H1 (cell line): ENCODE data around the gene CENPB. TPM values are rescaled to one million over a fixed set of nuclear protein-coding genes. Genes with fewer than 3 reads are reported as not detected.

Experiments
- polyA plus RNA-seq, 7 experiments: library from polyadenylated mRNA; depleted of rRNA in 3 of 7; stranded (reverse) in 5 of 7; unstranded in 2 of 7; fragments of >200 nt in 5 of 7; fragments of 200-250 nt in 2 of 7; gene quantifications; 1 replicate in 5 of 7; 2 replicates in 1 of 7; 4 replicates in 1 of 7; pipeline versions ENCODE4 v1.2.1 to v1.2.3, GENCODE V29; 2011 to 2013; ENCODE audit warnings: missing spikeins in 2 of 7, mixed read lengths in 2 of 7
- total RNA-seq: library from RNA; stranded (reverse); fragmentation: NEBNext Ultra II Directional; extraction: Animal tissue kit (Norgen Biotek cat#: 25700); gene quantifications from 2 replicates; pipeline ENCODE4 v1.2.1, GENCODE V29; 2021
- TF ChIP-seq, protein P1 (sequence below): fragments of 300-600 bp; sonication (generic); IDR thresholded peaks from 2 replicates; pipeline ENCODE4 v1.7.1; 2012; ENCODE audit warnings: low read length, moderate library complexity, mild to moderate bottlenecking, inconsistent platforms; ENCODE audit not compliant: insufficient replicate concordance

CENPB gene
- total and polyA plus RNA-seq, 2 of the 8 experiments (the other 6 are each of a cell fraction or from before 2014, with no cell fraction given) = 17.7 to 51.6 TPM

DNA sequence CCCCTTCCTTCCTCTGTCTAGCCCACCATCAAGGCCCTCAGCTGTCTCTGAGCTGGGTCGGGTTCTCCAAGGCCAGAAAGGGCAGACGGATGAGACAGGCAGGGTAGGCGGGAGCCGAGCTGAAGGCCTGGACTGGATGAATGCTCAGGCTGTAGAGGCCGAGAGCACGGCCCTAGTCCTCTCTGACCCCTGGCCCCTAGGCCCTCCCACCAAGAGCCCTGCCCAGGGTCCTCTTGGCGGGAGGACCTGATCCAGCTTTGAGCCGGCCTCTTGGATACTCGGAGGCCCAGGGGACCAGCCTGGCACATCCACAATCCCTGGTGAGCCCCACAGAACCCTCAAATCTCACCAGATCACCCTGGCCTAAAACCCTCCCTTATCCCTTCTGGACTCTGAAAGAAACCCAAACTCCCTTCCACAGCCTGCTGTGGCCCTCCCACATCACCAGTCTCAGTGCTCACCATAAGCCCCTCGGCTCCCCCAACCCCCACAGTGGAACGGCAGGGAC is 27.2 kb downstream of the CENPB start (continued):
- TF ChIP-seq, protein P1, sequence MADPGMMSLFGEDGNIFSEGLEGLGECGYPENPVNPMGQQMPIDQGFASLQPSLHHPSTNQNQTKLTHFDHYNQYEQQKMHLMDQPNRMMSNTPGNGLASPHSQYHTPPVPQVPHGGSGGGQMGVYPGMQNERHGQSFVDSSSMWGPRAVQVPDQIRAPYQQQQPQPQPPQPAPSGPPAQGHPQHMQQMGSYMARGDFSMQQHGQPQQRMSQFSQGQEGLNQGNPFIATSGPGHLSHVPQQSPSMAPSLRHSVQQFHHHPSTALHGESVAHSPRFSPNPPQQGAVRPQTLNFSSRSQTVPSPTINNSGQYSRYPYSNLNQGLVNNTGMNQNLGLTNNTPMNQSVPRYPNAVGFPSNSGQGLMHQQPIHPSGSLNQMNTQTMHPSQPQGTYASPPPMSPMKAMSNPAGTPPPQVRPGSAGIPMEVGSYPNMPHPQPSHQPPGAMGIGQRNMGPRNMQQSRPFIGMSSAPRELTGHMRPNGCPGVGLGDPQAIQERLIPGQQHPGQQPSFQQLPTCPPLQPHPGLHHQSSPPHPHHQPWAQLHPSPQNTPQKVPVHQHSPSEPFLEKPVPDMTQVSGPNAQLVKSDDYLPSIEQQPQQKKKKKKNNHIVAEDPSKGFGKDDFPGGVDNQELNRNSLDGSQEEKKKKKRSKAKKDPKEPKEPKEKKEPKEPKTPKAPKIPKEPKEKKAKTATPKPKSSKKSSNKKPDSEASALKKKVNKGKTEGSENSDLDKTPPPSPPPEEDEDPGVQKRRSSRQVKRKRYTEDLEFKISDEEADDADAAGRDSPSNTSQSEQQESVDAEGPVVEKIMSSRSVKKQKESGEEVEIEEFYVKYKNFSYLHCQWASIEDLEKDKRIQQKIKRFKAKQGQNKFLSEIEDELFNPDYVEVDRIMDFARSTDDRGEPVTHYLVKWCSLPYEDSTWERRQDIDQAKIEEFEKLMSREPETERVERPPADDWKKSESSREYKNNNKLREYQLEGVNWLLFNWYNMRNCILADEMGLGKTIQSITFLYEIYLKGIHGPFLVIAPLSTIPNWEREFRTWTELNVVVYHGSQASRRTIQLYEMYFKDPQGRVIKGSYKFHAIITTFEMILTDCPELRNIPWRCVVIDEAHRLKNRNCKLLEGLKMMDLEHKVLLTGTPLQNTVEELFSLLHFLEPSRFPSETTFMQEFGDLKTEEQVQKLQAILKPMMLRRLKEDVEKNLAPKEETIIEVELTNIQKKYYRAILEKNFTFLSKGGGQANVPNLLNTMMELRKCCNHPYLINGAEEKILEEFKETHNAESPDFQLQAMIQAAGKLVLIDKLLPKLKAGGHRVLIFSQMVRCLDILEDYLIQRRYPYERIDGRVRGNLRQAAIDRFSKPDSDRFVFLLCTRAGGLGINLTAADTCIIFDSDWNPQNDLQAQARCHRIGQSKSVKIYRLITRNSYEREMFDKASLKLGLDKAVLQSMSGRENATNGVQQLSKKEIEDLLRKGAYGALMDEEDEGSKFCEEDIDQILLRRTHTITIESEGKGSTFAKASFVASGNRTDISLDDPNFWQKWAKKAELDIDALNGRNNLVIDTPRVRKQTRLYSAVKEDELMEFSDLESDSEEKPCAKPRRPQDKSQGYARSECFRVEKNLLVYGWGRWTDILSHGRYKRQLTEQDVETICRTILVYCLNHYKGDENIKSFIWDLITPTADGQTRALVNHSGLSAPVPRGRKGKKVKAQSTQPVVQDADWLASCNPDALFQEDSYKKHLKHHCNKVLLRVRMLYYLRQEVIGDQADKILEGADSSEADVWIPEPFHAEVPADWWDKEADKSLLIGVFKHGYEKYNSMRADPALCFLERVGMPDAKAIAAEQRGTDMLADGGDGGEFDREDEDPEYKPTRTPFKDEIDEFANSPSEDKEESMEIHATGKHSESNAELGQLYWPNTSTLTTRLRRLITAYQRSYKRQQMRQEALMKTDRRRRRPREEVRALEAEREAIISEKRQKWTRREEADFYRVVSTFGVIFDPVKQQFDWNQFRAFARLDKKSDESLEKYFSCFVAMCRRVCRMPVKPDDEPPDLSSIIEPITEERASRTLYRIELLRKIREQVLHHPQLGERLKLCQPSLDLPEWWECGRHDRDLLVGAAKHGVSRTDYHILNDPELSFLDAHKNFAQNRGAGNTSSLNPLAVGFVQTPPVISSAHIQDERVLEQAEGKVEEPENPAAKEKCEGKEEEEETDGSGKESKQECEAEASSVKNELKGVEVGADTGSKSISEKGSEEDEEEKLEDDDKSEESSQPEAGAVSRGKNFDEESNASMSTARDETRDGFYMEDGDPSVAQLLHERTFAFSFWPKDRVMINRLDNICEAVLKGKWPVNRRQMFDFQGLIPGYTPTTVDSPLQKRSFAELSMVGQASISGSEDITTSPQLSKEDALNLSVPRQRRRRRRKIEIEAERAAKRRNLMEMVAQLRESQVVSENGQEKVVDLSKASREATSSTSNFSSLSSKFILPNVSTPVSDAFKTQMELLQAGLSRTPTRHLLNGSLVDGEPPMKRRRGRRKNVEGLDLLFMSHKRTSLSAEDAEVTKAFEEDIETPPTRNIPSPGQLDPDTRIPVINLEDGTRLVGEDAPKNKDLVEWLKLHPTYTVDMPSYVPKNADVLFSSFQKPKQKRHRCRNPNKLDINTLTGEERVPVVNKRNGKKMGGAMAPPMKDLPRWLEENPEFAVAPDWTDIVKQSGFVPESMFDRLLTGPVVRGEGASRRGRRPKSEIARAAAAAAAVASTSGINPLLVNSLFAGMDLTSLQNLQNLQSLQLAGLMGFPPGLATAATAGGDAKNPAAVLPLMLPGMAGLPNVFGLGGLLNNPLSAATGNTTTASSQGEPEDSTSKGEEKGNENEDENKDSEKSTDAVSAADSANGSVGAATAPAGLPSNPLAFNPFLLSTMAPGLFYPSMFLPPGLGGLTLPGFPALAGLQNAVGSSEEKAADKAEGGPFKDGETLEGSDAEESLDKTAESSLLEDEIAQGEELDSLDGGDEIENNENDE = no peak
